HCT116 (cell line): Measurements from ENCODE around the gene RNF150. TPM values are rescaled to one million over a fixed set of nuclear protein-coding genes. Genes with fewer than 3 reads are reported as not detected.

ENCODE experiments used
- ATAC-seq: fragments of 200-7000 bp; cut with Tn5 transposase; 2 replicates; pipeline ENCODE4 v1.9.1; 2020; ENCODE audit warnings: mild to moderate bottlenecking, moderate library complexity
- BruUV-seq: library from RNA; stranded (reverse); fragments of 400-500 nt; replicated peaks from 2 replicates; lab custom pipeline; 2021; lab: Mats Ljungman, UMichigan
- CTCF ChIA-PET: fragments of 300-600 bp; sonication (Branson Sonifier 250); formaldehyde crosslinking; loops from one replicate; lab custom pipeline; 2021; ENCODE audit warnings: antibody characterized with exemption; lab: Charles Lee
- POLR2A ChIA-PET: fragments of 300-600, 350-600 bp; sonication (Branson Sonifier 250); formaldehyde crosslinking; loops from one replicate; lab custom pipeline; 2021; ENCODE audit warnings: antibody characterized with exemption; lab: Charles Lee
- RAD21 ChIA-PET, 2 experiments: fragments of 300-600 bp; sonication (Branson Sonifier 250); formaldehyde crosslinking; loops; one replicate each; lab custom pipeline; 2023; ENCODE audit warnings: low total read pairs in 2 of 2; ENCODE audit not compliant: uncharacterized antibody in 2 of 2, unreplicated experiment in 2 of 2, low non-redundant PET in 1 of 2; lab: Charles Lee
- DNase-seq: peaks from one replicate; pipeline ENCODE4 v3.0.0-alpha.2; 2010; ENCODE audit warnings: low read depth, low spot score
- H2AFZ ChIP-seq: fragments of 200-600 bp; shearing (Covaris generic), sonication (generic); 2 replicates; pipeline ENCODE4 v1.6.1; 2017; ENCODE audit warnings: low read depth, mixed run types, mixed read lengths, antibody characterized with exemption, low read length; ENCODE audit not compliant: poor library complexity, severe bottlenecking
- H3K27ac ChIP-seq: 2 replicates; pipeline ENCODE4 v1.5.1; 2012; ENCODE audit warnings: low read depth, low read length
- H3K27me3 ChIP-seq: fragments of 200-600 bp; sonication (generic); 2 replicates; pipeline ENCODE4 v1.6.1; 2016; ENCODE audit warnings: mixed run types, low read length, mixed read lengths; ENCODE audit not compliant: insufficient read depth
- H3K36me3 ChIP-seq, 2 experiments: fragments of 200-500 bp in 1 of 2; fragments of 200-600 bp in 1 of 2; sonication (Bioruptor generic) in 1 of 2; sonication (generic) in 1 of 2; 2 replicates each; pipeline versions ENCODE4 v1.5.1 to v1.6.1; 2014 to 2016; ENCODE audit warnings: low read length in 2 of 2, inconsistent platforms in 1 of 2, mixed read lengths in 1 of 2, mixed run types in 1 of 2; ENCODE audit not compliant: insufficient read depth in 2 of 2, control insufficient read depth in 1 of 2
- H3K4me1 ChIP-seq, 2 experiments: fragments of 200-600 bp in 1 of 2; sonication (generic) in 1 of 2; 2 replicates each; pipeline versions ENCODE4 v1.5.1 to v1.6.1; 2012 to 2017; ENCODE audit warnings: low read length in 2 of 2, inconsistent platforms in 1 of 2, mild to moderate bottlenecking in 1 of 2, mixed read lengths in 1 of 2, mixed run types in 1 of 2, moderate library complexity in 1 of 2; ENCODE audit not compliant: insufficient read depth in 2 of 2, control insufficient read depth in 1 of 2
- H3K4me2 ChIP-seq: fragments of 200-600 bp; sonication (generic); 2 replicates; pipeline ENCODE4 v1.6.1; 2017; ENCODE audit warnings: mixed run types, low read length, mixed read lengths
- H3K4me3 ChIP-seq, 2 experiments: fragments of 200-600 bp in 1 of 2; sonication (generic) in 1 of 2; replicated peaks in 1 of 2; 2 replicates each; pipeline ENCODE4 v1.5.1; 2011 to 2016; ENCODE audit warnings: low read length in 2 of 2, control low read depth in 1 of 2, low read depth in 1 of 2, mild to moderate bottlenecking in 1 of 2, mixed read lengths in 1 of 2, mixed run types in 1 of 2
- H3K79me2 ChIP-seq: fragments of 200-600 bp; sonication (generic); 2 replicates; pipeline ENCODE4 v1.6.1; 2017; ENCODE audit warnings: mild to moderate bottlenecking, mixed run types, low read length, moderate library complexity, mixed read lengths; ENCODE audit not compliant: insufficient read depth
- H3K9ac ChIP-seq: fragments of 200-600 bp; sonication (generic); 2 replicates; pipeline ENCODE4 v1.6.1; 2016; ENCODE audit warnings: low read length, mixed read lengths
- H3K9me2 ChIP-seq: fragments of 200-600 bp; sonication (generic), shearing (Covaris generic); 2 replicates; pipeline ENCODE4 v1.6.1; 2017; ENCODE audit warnings: mixed run types, mild to moderate bottlenecking, moderate library complexity; ENCODE audit not compliant: insufficient read depth
- H3K9me3 ChIP-seq, 2 experiments: fragments of 200-500 bp in 1 of 2; fragments of 200-600 bp in 1 of 2; sonication (Bioruptor generic) in 1 of 2; sonication (generic) in 1 of 2; 2 replicates each; pipeline ENCODE4 v1.6.1; 2014 to 2017; ENCODE audit warnings: low read length in 2 of 2, mixed read lengths in 2 of 2, inconsistent platforms in 1 of 2, low read depth in 1 of 2, mild to moderate bottlenecking in 1 of 2, mixed run types in 1 of 2, moderate library complexity in 1 of 2; ENCODE audit not compliant: control insufficient read depth in 1 of 2, insufficient read depth in 1 of 2
- H4K20me1 ChIP-seq: fragments of 200-600 bp; sonication (generic), shearing (Covaris generic); 2 replicates; pipeline ENCODE4 v1.6.1; 2017; ENCODE audit warnings: mixed run types, mild to moderate bottlenecking, moderate library complexity; ENCODE audit not compliant: insufficient read depth
- CBX3 ChIP-seq: IDR thresholded peaks from 2 replicates; pipeline ENCODE4 v1.6.1; 2012; ENCODE audit warnings: low read depth
- CEBPB ChIP-seq: IDR thresholded peaks from 2 replicates; pipeline ENCODE4 v1.6.1; 2012; ENCODE audit warnings: low read depth
- EGR1 ChIP-seq: IDR thresholded peaks from 2 replicates; pipeline ENCODE4 v1.6.1; 2012; ENCODE audit warnings: low read depth
- EZH2 ChIP-seq: fragments of 200-600 bp; sonication (generic); IDR thresholded peaks from 2 replicates; pipeline ENCODE4 v1.6.1; 2017; ENCODE audit warnings: antibody characterized with exemption, mixed run types
- EZH2phosphoT487 ChIP-seq: fragments of 200-600 bp; IDR thresholded peaks from 2 replicates; pipeline ENCODE4 v1.6.1; 2018; ENCODE audit warnings: antibody characterized with exemption, borderline replicate concordance
- FOSL1 ChIP-seq: IDR thresholded peaks from 2 replicates; pipeline ENCODE4 v1.6.1; 2012; ENCODE audit warnings: low read depth
- RAD21 ChIP-seq: IDR thresholded peaks from 2 replicates; pipeline ENCODE4 v1.6.1; 2012; ENCODE audit warnings: low read depth, mild to moderate bottlenecking
- REST ChIP-seq: IDR thresholded peaks from 2 replicates; pipeline ENCODE4 v1.6.1; 2012; ENCODE audit warnings: low read depth
- SIN3A ChIP-seq: IDR thresholded peaks from 2 replicates; pipeline ENCODE4 v1.6.1; 2012; ENCODE audit warnings: low read depth
- SP1 ChIP-seq: IDR thresholded peaks from 2 replicates; pipeline ENCODE4 v1.6.1; 2012; ENCODE audit warnings: low read depth
- SRF ChIP-seq: IDR thresholded peaks from 2 replicates; pipeline ENCODE4 v1.6.1; 2012; ENCODE audit warnings: low read depth
- TCF7L2 ChIP-seq: IDR thresholded peaks from 2 replicates; pipeline ENCODE4 v1.7.0; 2011; ENCODE audit warnings: borderline replicate concordance, inconsistent platforms; ENCODE audit not compliant: insufficient read depth, insufficient read length; ENCODE audit errors: extremely low read depth
- YY1 ChIP-seq: IDR thresholded peaks from 2 replicates; pipeline ENCODE4 v1.6.1; 2011; ENCODE audit warnings: low read length, low read depth, moderate library complexity, mild to moderate bottlenecking; ENCODE audit not compliant: insufficient replicate concordance; ENCODE audit errors: extremely low read depth
- ZBTB33 ChIP-seq: IDR thresholded peaks from 2 replicates; pipeline ENCODE4 v1.6.1; 2011; ENCODE audit warnings: mild to moderate bottlenecking, low read length, moderate library complexity; ENCODE audit not compliant: insufficient replicate concordance; ENCODE audit errors: extremely low read depth
- ZFX ChIP-seq: fragments of 450-650 bp; IDR thresholded peaks from 2 replicates; pipeline ENCODE4 v1.6.1; 2017
- intact Hi-C: fragments of 100-400 bp; cut with micrococcal nuclease; formaldehyde crosslinking; loops from 2 replicates; pipeline ENCODE4 v1.10.0; 2022
- total RNA-seq: library from RNA; stranded (reverse); gene quantifications from one replicate; pipeline ENCODE4 v1.2.1, GENCODE V29; 2021; ENCODE audit not compliant: unreplicated experiment
- TF ChIP-seq, protein P1 (sequence below): IDR thresholded peaks from 2 replicates; pipeline ENCODE4 v1.6.1; 2012
- TF ChIP-seq, protein P2 (sequence below): IDR thresholded peaks from 2 replicates; pipeline ENCODE4 v1.6.1; 2012

Gene RNF150
- total RNA-seq, 1 experiment from 2014 or later: 0.07 TPM

DNA sequence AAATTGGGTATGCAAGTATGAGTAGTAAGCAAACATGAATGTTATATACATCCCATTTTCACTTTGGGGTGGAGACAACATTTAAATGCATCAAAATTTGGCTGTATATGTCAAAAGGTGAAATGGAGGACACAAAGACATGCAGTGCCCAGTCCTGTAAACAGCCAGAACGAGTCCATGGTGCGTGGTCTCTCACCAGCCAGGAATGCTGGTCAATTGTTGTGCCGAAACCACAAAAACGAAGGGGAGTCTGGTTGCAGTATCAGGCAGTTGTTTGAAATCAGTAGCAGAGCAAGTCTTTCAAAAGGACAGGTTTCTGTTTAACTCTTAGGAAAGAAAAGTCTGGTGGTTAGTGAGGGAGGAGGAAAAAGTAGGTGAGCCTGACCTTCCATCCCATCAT, 22.3 kb upstream of the RNF150 start (continued):
- TF ChIP-seq CEBPB: no peak
- TF ChIP-seq YY1: no peak
- no peak for TF ChIP-seq SRF
- TF ChIP-seq SP1: no peak
- TF ChIP-seq ZFX: no peak
- no peak for TF ChIP-seq CBX3
- TF ChIP-seq, protein P1, sequence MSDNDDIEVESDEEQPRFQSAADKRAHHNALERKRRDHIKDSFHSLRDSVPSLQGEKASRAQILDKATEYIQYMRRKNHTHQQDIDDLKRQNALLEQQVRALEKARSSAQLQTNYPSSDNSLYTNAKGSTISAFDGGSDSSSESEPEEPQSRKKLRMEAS: no peak
- TF ChIP-seq SIN3A: no peak

- POLR2A ChIA-PET: no interaction called here
- no peaks in the 10 kb centered on the region for H3K27me3 ChIP-seq
- intact Hi-C loops: loop anchor here (5.0 to 10.0 kb wide), 3 partner anchors 1693 to 1930 kb away; partner anchors contain the start of gene INPP4B
- H3K36me3 ChIP-seq: no peaks in the 10 kb centered on the region
- no peak overlapping the region for H3K4me3 ChIP-seq
- no peaks in the 10 kb centered on the region for H3K4me1 ChIP-seq
- RAD21 ChIA-PET: no interaction called here
- no peak overlapping the region for H2AFZ ChIP-seq
- no peaks in the 10 kb centered on the region for H3K79me2 ChIP-seq
- TF ChIP-seq ZBTB33 (no peak), FOSL1 (no peak), EZH2 (no peak), TCF7L2 (no peak), EZH2phosphoT487 (no peak), CBX3 (no peak), RAD21 (no peak), SRF (no peak), REST (no peak), EGR1 (no peak)
- TF ChIP-seq, protein P2, sequence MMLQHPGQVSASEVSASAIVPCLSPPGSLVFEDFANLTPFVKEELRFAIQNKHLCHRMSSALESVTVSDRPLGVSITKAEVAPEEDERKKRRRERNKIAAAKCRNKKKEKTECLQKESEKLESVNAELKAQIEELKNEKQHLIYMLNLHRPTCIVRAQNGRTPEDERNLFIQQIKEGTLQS: no peak
- TF ChIP-seq, all 23 proteins: peak for 0
- no peak overlapping the region for H3K9ac ChIP-seq
- no peak for DNase-seq
- CTCF ChIA-PET: no interaction called here
- H3K27ac ChIP-seq: no peak overlapping the region
- no peak overlapping the region for H3K4me2 ChIP-seq
- H4K20me1 ChIP-seq: no peaks in the 10 kb centered on the region
- no peaks in the 10 kb centered on the region for H3K9me2 ChIP-seq
- BruUV-seq: no TSS peak
- ATAC-seq: no peak
- H3K9me3 ChIP-seq: no peaks in the 10 kb centered on the region
These were observed 21.5 kb upstream of the RNF150 start for GRCh38 chr4:141154725-141155124.
